HG03064 (cell line): ENCODE measurements around the gene SEMA5A.

ENCODE experiments used
- ATAC-seq: cut with Tn5 transposase; IDR thresholded peaks from one replicate; pipeline ENCODE4 v1.9.1; 2021; ENCODE audit warnings: low read depth; ENCODE audit not compliant: unreplicated experiment

The SEMA5A gene

DNA sequence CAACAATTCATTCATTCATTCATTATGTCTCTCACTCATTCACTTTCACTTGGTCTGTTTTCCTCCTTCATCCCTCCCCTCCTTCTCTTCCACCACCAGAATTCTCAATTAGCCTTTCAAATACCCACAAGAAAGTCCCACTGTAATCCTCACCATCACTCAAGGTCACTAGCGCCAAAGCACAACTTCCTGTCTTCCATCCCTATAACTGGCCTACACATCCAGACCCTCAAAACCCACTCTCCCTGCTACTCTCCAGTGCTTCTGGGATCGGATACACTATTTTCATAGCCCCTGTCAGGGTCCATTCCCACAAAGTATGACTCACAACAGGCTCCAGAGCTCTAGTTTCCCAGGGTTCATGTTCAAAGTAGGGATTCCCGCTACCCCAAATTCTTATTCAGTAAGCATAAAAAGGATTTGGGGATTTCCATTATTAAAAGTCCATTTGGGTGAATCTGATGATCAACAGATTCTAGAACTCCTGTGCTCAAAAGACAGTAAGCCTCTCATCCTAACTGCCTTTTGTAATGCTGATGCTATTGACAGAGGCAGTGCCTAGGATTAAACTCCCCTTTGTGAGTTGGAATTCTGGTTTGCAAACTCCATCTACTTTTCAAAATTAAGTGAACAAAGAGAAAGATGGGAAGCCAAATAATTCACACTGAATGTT lies 250.9 kb downstream of the SEMA5A start:
- ATAC-seq, result no peak

DNA sequence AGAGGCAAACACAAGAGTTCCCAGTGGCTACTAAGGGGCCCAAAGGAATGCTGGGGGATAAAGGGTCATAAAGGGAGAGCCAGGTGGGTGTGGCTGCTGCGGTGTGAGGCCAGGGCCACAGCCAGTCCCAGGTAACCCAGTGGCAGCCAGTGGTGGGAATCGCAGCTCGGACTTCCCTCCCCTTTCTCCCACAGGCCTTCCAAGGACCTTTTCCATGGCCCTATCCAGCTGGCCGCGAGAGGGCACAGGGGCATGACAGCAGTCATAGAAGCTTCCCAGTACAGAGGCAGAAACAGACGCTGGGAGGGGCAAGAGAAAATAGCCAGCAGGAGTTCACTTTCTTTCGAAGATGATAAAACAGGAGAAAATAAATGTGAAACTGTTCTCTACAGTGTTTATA lies 257.6 kb downstream of the SEMA5A start:
- ATAC-seq, result no peak

DNA sequence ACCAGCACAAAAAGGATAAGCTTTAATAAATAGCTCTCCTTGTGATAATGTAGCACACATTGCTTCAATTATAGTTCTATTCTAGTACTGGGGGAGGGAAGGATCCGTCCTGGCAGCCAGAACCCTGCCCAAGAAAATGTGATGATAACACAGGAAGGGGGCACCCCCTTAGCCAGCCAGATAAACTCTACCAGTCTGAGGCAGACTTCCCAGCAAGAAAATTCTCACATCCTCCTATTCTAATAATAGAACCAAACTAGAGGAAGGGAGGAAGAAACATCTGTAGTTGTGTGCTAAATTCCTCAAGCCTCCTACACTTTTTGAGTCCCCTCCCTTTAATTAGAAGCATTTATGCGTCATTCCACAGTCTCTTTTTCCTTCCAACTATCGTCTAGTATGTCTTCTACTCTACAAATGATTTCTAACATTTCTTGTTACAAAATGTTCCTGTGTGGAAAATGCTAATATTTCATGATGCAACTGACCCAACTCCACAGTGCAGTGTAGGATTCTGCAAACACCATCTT lies 261.0 kb downstream of the SEMA5A start:
- no peak for ATAC-seq

DNA sequence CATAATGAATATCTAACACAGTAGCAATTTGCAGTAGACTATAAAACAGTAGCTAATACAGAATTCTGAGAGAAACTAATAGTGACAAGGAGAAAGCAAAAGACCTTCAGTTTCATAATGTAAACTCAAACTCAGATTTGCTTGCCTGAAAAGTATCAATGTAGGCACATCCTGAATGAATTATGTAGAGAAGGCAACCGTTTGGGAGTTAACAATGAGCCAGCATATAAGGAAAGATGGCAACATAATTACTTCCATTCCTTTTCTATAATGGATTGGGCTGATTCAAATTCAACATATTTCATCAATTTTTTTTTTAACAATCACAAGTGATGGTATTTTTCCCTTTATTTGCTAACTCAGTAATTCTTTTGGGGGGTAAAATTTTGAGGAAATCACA lies 261.6 kb downstream of the SEMA5A start:
- ATAC-seq, result no peak

DNA sequence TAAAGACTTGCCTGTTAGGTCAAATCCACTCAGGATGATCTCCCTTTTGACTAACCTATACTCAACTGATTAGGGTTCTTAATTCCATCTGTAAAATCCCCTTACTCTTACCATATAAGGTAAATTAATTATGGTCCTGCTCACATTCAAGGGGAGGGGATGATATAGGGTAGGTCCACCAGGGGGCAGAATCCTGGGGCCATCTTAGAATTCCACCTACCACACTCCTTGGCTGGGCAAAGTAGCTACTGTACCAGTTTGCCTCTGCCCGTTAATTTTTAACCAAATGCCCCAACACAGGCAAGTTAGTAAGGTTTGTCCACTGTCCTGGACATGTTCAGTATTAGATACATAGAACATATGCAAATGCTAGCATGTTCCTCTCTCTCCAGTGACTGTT lies 262.4 kb downstream of the SEMA5A start:
- ATAC-seq, result no peak

DNA sequence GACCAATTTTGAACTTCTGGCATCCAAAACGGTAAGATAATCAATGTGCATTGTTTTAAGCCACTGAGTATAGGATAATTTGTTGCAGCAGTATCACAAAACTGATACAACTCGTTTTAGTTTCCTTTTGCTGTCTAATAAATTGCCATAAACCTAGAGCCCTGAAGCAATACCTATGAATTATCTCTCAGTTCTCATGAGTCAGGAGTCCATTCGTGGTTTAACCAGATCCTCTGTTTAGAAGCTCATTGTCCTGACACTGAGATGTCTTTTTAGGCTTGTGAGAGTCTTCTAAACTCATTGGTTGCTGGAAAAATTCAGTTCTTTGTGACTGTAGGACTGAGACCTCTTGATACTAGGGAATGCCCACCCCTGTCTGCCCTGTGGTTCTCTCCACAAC lies 262.9 kb downstream of the SEMA5A start:
- no peak for ATAC-seq

DNA sequence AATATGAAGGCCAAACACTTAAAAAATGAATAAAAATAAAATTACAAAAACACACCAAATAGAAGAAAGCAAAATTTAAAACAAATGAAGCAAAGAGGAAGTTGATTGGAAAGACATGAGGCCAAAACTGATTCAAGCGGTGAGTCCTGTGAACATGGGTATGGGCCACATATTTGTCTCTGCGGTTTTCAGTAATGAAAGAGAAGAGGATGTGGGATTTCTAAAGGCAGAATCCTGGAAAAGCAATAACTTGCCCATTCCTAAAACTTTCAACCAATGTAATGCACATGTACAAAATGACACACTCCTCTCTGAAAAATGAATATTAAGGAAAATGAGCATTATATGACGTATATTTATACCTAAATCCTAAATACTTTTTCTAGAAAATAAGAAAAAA lies 263.7 kb downstream of the SEMA5A start:
- ATAC-seq, result no peak

DNA sequence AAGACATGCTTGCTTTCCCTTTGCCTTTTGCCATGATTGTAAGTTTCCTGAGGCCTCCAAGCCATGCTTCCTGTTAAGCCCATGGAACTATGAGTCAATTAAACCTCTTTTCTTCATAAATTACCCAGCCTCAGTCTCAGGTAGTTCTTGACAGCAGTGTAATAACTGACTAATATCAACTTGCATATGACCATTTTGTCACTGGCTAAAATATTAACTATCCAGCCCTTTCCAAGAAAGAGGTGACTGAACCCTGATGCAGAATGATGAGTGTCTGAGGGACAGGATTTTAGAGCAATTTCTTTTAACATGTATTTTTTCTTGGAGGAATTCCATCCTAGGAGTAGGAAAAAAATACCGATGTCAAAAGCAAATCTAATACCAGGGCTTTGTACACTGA lies 266.1 kb downstream of the SEMA5A start:
- ATAC-seq, result no peak

DNA sequence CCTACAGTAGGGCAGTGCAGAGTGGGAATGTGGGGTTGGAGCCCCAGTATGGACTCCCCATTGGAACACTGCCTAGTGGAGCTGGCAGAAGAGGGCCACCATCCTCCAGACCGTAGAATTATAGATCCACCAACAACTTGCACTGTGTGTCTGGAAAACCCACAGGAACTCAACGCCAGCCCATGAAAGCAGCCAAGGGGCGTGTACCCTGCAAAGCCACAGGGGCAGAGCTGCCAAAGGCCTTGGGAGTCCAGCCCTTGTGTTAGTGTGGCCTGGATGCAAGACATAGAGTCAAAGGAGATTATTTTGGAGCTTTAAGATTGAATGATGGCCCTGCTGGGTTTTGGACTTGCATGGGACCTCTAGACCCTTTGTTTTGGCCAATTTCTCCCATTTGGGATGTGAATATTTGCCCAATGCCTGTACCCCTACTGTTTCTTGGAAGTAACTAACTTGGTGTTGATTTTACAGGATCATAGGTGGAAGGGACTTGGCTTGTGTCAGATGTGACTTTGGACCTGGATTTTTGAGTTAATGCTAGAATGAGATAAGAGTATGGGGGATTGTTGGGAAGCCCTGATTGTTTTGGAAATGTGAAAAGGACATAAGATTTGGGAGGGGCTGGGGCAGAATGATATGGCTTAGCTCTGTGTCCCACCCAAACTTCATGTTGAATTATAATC lies 266.8 kb downstream of the SEMA5A start:
- ATAC-seq, result no peak

DNA sequence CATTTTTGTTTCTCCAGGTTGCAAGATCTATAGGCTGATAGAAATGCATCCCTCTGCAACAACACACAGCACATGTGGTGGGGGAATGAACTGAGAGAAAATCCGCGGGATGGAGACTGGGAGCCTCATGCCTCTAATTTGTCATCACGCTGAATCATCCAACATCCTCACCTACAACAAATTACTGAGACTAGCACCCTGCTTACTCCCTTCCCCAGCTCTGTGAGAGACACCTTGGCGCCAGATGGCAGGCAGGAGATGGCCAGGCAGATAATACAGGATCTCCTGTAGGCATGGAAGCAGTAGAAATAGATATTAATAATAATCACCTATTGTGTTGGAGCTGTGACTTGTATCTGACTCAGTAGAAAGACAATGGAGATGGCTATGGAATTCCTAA lies 276.9 kb downstream of the SEMA5A start:
- no peak for ATAC-seq

DNA sequence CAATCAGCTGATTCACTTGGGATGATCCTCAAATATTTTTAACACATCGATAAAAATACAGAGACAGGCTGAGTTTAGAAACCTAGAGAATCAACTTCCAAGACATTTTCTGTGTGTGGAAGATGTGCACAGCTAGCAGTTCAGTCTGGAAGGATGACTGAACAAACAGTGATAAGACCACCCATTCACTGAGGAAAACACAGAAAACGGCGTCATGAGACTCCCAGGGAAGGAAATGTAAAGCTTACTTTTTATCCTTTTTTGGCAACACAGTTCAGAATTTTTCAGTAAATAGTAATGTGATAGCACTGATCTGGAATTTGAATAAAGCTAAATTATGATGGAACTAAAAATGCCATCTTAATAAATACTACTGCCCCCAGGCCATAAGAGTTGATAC lies 277.6 kb downstream of the SEMA5A start:
- ATAC-seq, result no peak

DNA sequence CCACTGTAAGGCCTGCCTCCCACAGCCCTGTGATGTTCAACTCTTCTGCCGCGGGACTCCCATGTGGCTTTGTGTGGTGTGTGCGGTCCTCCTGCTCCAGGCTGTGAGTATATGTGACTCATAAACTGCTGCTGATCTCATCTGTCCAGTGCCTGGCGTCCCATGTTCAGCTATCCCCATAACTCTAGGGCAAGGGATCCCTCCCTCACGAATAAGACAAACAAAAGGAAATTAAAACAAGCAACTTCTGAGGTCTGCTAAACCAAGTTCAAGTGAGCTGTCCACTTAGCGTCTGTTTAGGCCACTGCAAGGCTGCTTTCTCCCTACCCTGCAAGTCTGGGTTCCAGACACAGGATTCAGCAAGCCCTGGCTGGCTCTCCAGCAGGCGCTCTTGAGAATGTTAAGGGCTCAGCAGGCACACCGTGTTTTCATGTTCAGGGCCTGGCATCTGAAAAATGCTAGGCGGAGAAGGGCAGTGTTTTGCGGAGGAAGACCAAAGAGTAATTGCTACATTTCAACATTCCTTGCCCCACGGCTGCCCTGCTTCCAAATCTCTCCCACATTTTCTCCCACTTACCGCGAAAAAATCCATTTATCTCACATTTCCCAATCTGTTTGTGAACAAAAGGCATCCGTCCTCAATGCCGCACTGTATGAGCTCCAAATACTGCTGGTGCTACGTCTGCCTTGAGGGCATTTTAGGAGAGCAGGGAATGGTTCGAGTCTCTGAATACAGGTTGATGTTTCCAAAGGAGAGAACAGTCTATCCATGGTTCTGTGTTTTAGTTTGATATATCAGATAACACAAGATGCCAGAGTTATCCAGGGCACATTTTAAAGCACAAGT lies 280.2 kb downstream of the SEMA5A start:
- ATAC-seq, result no peak

DNA sequence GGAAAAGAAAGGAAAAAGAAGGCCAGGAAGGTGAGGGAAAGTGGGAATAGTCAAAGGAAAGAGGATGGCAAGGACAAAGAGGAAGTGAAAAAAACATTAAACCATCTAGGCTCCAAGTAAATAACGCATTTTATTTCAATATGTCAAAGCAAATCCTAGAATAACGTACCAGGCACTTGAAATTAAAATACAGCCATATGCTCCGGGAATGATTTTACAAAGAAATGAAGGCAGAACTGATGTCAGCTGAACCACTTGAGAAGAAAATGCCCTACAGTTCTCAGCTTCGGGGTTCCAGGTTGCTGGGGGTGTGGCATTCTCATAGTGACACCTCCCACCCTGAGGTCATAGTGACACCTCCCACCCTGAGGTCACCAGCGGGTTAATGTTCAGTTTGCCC lies 281.6 kb downstream of the SEMA5A start:
- ATAC-seq, result no peak

DNA sequence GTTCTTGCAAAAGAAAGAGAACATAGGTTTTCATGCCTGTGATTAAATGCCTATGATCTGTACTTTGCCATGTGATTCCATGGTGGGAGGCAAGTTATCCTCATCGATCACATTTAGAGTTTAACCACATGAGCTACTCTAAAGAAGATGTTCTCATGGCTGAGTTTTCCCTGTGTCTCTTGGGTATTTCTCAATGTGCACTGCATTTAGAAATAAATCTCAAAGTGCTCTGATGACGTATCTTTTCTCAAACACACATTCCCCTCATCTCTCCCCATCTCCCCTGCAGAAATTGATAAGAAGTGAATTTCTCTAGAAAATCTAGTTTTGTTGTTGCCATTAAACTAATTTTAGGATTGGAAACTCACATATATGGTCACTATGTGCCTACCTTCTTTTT lies 282.2 kb downstream of the SEMA5A start:
- ATAC-seq, result no peak

DNA sequence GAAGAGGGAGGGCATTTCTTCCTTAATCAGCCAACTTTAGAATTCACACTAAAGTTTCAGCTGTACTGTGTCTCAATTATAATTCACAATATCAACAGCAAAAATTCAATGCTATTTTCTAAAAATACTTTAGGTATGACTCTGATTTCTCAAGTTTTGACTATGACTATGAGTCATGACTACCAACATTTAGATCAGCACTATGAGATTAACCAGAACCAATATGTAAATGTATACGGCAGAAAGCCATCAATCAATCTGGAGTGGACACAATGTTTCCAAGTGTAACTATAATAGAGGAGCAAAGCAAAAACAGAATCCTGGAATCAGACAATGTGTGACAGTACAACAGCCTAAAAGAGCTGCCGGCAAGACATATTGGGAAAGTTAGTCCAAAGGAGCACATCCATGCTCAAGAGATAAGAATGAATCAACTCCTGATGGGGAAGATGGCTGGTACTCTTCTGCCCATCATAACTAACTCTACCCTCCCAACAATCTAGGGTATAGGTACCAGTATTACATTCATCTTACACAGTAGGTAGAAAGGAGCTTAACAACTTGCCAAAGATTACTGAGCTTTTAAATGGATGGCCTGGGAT lies 294.4 kb downstream of the SEMA5A start:
- ATAC-seq, result no peak

DNA sequence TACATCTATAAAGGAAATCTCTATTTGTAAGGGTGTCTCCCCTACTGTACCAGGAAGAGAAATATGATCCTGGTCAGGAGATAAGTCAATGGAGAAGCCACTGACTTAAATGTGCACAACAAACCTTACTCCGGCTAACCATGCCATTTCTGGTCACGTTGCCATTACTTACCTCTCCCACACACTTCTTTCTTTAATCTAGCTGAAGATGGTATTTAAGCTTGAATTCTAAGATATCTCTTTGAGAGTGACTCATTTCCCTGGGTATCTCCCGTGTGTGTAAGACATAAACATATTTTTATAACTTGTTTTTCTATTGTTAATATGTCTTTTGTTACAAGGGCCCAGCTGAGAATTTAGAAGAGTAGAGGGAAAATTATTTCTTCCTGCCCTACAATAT lies 296.6 kb downstream of the SEMA5A start:
- ATAC-seq, result no peak

DNA sequence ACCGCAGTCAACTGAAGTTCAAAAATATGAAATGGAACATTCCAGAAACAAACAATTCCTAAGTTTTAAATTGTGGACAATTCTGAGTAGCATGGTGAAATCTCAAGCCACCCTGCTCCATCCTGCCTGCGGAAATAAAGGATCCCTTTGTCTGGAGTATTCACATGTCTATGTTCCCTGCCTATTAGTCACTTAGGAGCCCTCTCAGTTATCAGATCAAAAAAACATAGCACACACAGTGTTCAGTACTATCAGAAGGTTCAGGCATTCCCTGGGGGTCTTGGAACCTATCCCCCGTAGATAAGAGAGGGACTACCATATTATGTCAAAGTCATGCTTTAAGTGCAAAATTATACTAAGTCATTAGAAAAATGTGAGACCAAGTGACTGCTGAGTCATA lies 300.8 kb downstream of the SEMA5A start:
- no peak for ATAC-seq

DNA sequence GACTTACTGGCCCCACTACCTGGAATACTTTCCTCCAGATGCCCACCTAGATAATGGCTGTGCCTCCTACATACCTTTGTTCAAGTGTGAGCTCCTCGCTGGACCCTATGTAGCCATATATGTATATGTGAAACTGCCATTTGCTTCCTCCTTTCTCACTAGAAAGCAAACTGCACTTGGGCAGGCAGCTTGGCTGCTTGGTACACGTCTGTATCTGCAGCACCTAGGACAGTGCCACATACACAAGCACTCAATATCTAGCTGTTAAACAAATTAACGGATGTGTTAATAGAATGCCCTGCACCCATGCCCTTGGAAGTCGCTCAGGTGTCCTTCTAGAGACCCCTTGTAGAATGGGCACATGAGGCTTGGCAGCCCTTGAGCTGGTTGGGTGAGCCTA lies 301.5 kb downstream of the SEMA5A start:
- ATAC-seq, result no peak

DNA sequence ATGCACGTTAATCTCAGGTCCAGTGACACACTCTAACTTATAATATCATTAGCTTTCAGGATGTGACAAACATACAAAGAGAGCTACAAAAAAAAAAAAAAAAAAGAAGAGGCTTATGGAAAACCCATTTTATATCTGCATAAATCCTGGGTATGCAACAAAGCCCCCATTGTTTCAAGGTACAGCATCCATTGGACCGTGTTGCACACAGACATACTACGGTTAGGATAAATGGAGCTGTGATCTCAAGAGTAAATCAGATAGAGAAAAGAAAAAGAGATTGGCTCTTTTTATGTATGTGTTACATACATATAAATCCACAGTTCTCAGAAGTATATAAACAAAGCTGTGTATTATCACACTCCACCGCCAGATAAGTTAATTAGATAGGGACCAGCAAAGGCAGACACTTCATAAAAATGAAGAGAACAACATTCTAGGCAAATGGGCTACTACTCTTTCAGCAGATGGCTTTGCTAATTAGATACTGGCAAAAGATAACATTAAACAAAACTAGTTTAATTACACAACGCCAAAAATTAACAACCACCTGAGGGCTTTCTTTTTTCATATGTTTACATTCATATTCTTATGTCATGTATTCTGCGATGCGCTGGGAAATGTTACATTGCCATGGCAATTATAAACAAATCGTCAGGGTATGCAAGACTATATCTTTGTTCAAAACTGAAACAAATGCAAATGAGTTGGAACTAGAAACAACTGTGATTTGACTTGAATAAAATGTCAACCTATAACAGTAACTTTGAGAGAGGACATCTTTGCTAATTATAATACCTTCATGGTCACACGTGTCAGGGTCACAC lies 304.2 kb downstream of the SEMA5A start:
- ATAC-seq, result no peak

DNA sequence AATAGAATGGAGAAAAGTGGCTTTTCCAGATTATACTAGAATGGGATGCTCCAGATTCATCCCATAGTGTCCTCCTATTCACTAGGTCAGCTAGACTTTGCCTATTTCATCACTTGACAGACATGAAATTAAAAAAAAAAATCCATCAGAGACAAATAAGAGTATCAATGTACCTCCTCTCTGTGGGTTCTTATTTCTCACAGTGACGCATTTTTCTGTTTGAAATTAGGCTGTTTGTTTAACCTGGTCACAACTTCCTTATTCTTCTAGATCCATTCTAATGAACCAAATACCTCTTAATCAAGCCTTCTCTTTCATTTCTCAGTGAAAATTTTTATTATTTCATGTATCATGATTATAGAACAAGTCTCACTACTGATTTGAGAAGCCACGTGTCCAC lies 305.4 kb downstream of the SEMA5A start:
- no peak for ATAC-seq
